Psoas muscle (tissue), 8 donors: ENCODE results near the gene TOM1L2. TPM values are rescaled to one million over a fixed set of nuclear protein-coding genes. Genes with fewer than 3 reads are reported as not detected.

Source experiments
- ATAC-seq, 4 donors: fragments of 200-7000 bp; cut with Tn5 transposase; one replicate each; pipeline ENCODE4 v1.9.1; 2020; ENCODE audit warnings: moderate library complexity in 3 of 4, mild to moderate bottlenecking in 2 of 4
- DNase-seq, 2 donors: peaks; one replicate each; pipeline ENCODE4 v3.0.0-alpha.2; 2020
- H3K27ac ChIP-seq: fragments of 200-600 bp; one replicate; pipeline ENCODE4 v1.8.0; 2022
- H3K27me3 ChIP-seq, 3 donors: fragments of 200-600 bp in 1 of 3; one replicate each; pipeline versions ENCODE4 v1.6.1 to v1.8.0; 2013 to 2022; ENCODE audit warnings: low read length in 2 of 3, mild to moderate bottlenecking in 2 of 3, moderate library complexity in 1 of 3; ENCODE audit not compliant: insufficient read depth in 3 of 3
- H3K36me3 ChIP-seq, 2 donors: fragments of 200-600 bp in 1 of 2; one replicate each; pipeline versions ENCODE4 v1.6.1 to v1.8.0; 2013 to 2022; ENCODE audit warnings: low read depth in 1 of 2, mild to moderate bottlenecking in 1 of 2, moderate library complexity in 1 of 2; ENCODE audit not compliant: insufficient read depth in 1 of 2
- H3K4me1 ChIP-seq: fragments of 200-600 bp; one replicate; pipeline ENCODE4 v1.8.0; 2022
- H3K4me3 ChIP-seq: fragments of 200-600 bp; one replicate; pipeline ENCODE4 v1.8.0; 2022; ENCODE audit warnings: mild to moderate bottlenecking
- H3K9me3 ChIP-seq: fragments of 200-600 bp; one replicate; pipeline ENCODE4 v1.8.0; 2022
- WGBS, 3 donors: extraction: QIAGEN DNeasy Blood & Tissue Kit; methylation state at CpG; one replicate each; pipeline versions ENCODE4 v1.1.6 to v1.1.7; 2013; 5-methylcytosine and 5-hydroxymethylcytosine counted together
- intact Hi-C, 2 donors: fragments of 100-400 bp; cut with DNase I; formaldehyde crosslinking; loops; one replicate each; pipeline versions ENCODE4 v1.11.0 to v1.14.2; 2022
- polyA plus RNA-seq, 3 donors: library from polyadenylated mRNA; stranded (reverse); fragments of 200-250 nt; gene quantifications; one replicate each; pipeline ENCODE4 v1.2.3, GENCODE V29; 2013
- total RNA-seq, 4 donors: library from RNA; stranded (reverse); fragmentation: NEBNext Ultra II Directional in 2 of 4; extraction: Animal tissue kit (Norgen Biotek cat#: 25700) in 2 of 4; gene quantifications; one replicate each; pipeline versions ENCODE4 v1.2.1 to v1.2.4, GENCODE V29; 2021 to 2023
- TF ChIP-seq, protein P1 (sequence below): fragments of 200-600 bp; IDR thresholded peaks from one replicate; pipeline ENCODE4 v1.8.0; 2022; ENCODE audit warnings: antibody characterized with exemption
- donor health status: healthy with polysubstance abuse.
- donor health status: DM: no; HTN: no; CAD: no; lungs with moderate emphysema.
- donor health status: Bipolar disorder and iron deficiency.
- donor health status: healthy.
- donor health status: DM: yes; HTN: yes; CAD: no.
- donor health status: DM: no; HTN: no; CAD: no.
- donor health status: DM: no; HTN: no; CAD: no.
- donor health status: DM: yes; HTN: yes; CAD: no.

Gene TOM1L2
- total and polyA plus RNA-seq, 7 donors: 13.3 to 89.8 (median 72.0) TPM

DNA sequence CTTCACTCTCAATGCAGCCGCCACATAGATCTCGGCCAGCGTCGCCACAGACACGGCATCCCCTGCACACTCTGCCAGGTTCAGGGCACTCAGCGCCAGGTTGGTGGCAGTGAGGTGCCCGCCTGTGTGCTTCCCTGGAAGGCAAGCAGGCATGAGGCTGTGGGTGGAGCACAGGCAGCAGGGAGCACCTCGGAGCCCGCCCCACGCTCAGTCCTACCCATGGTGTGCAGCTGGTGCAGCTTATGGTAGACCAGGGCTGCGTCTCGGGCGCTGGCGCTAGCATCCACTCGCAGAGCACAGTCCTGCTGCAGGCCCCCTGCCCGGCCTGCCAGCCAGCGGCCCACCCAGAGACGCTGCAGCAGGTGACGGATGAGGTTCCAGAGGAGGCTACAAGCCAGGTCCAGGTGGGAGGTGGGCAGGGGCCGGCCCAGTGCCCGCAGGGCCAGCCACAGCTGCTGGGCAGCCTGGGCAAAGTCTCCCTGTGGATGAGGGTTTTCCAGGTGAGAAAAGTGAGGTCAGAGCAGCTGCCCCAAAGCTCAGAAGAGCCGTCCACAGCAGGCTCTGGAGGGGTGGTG is 155.9 kb downstream of the TOM1L2 start:
- peaks cover 3 to 80% of the 10 kb centered on the region in 2 donors for H3K36me3 ChIP-seq
- no peaks in the 10 kb centered on the region for H3K27me3 ChIP-seq
- H3K4me3 ChIP-seq: no peak overlapping the region
- TF ChIP-seq, protein P1, sequence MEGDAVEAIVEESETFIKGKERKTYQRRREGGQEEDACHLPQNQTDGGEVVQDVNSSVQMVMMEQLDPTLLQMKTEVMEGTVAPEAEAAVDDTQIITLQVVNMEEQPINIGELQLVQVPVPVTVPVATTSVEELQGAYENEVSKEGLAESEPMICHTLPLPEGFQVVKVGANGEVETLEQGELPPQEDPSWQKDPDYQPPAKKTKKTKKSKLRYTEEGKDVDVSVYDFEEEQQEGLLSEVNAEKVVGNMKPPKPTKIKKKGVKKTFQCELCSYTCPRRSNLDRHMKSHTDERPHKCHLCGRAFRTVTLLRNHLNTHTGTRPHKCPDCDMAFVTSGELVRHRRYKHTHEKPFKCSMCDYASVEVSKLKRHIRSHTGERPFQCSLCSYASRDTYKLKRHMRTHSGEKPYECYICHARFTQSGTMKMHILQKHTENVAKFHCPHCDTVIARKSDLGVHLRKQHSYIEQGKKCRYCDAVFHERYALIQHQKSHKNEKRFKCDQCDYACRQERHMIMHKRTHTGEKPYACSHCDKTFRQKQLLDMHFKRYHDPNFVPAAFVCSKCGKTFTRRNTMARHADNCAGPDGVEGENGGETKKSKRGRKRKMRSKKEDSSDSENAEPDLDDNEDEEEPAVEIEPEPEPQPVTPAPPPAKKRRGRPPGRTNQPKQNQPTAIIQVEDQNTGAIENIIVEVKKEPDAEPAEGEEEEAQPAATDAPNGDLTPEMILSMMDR: no peak
- no peaks in the 10 kb centered on the region for H3K9me3 ChIP-seq
- peaks cover 65% of the 10 kb centered on the region for H3K4me1 ChIP-seq
- WGBS, 3 donors: 69 to 85% (median 69%) methylated on average over 22 of the region's 22 CpGs
- no peak for ATAC-seq
- H3K27ac ChIP-seq: peak overlapping the region; percentile 23
- intact Hi-C loops: loop anchor here in 1 of 2 donors (10.0 kb wide), 1 partner anchor 218 kb away; the partner anchor contains the start of genes ATPAF2 and GID4
- no peak for DNase-seq

DNA sequence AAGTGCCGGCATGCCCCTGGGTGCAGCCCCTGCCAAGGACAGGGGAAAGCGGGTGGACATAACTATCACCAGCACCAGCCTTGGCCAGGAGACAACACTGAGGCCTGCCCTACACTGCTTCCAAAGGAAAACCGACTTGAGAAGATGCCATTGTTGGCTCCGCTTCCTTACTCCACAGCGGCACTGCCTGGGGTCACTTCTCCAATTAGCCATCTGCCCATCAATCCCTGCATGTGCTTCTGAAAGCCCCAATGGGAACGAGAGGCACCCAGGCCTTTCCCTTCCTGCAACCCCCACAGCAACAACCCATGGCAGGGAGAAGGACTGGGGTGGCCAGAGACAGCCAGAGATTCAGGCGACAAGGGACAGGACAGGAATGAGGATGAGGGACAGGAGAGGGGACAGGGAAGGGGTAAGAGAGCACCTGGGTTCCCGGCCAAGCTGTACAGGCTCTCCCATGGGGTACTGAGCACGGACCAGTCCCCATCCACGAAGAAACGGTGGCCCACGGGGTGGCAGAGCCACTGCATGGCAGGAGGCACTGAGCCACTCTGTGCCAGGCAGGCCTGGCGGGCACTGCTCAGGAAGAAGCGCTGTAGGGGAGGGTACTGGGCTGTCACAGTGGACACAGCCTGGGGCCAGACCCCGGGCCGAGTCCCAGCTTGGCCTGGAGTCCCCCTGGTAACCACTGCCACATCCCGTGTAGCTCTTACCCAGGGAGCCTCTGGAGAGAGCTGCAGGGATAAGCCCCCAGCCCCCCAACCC is 156.6 kb downstream of the TOM1L2 start:
- Histone ChIP-seq H3K36me3 (peaks cover 3 to 86% of the 10 kb centered on the region in 2 donors), H3K27me3 (no peaks in the 10 kb centered on the region), H3K9me3 (no peaks in the 10 kb centered on the region), H3K4me3 (no peak overlapping the region), H3K4me1 (peaks cover 60% of the 10 kb centered on the region), H3K27ac (peak overlapping the region; percentile 76)
- DNase-seq (no peak), ATAC-seq (peak in 3 of 4 donors; percentile 18 to 47 (median 19))
- intact Hi-C loops: loop anchor here in 1 of 2 donors (10.0 kb wide), 1 partner anchor 219 kb away; the partner anchor contains the start of genes ATPAF2 and GID4
- 27 to 53% (median 29%) methylated on average over 16 to 17 of the region's 17 CpGs for whole genome bisulfite sequencing, 3 donors
- TF ChIP-seq, protein P1: no peak

DNA sequence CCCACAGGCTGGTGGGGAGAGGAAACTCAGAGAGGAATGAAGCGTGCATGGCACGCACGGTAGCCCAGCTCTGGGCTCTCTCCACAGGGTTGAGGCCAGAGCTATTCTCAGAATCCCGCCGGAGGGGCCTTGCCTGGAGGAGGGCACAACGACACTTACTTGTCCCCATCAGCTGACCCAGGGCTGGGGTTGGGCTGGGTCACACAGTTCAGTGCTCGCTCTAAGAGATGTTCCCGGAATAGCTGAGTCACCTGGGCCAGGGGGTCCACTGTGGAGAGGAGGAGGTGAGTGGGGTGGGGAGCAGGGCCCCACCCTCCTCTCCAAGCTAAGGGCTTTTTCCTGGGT is 157.2 kb downstream of the TOM1L2 start:
- ATAC-seq (peak in 3 of 4 donors; percentile 58 to 79 (median 77)), DNase-seq (peak in 1 of 2 donors; percentile 79)
- Histone ChIP-seq H3K4me1 (peaks cover 55% of the 10 kb centered on the region), H3K27me3 (no peaks in the 10 kb centered on the region), H3K27ac (peak overlapping the region; percentile 76), H3K9me3 (no peaks in the 10 kb centered on the region), H3K4me3 (no peak overlapping the region), H3K36me3 (peaks cover 3 to 84% of the 10 kb centered on the region in 2 donors)
- WGBS, 3 donors: 27 to 36% (median 35%) methylated on average over 8 of the region's 8 CpGs
- intact Hi-C loops: loop anchor here in 1 of 2 donors (10.0 kb wide), 1 partner anchor 220 kb away; the partner anchor contains the start of genes ATPAF2 and GID4
- TF ChIP-seq, protein P1: no peak

DNA sequence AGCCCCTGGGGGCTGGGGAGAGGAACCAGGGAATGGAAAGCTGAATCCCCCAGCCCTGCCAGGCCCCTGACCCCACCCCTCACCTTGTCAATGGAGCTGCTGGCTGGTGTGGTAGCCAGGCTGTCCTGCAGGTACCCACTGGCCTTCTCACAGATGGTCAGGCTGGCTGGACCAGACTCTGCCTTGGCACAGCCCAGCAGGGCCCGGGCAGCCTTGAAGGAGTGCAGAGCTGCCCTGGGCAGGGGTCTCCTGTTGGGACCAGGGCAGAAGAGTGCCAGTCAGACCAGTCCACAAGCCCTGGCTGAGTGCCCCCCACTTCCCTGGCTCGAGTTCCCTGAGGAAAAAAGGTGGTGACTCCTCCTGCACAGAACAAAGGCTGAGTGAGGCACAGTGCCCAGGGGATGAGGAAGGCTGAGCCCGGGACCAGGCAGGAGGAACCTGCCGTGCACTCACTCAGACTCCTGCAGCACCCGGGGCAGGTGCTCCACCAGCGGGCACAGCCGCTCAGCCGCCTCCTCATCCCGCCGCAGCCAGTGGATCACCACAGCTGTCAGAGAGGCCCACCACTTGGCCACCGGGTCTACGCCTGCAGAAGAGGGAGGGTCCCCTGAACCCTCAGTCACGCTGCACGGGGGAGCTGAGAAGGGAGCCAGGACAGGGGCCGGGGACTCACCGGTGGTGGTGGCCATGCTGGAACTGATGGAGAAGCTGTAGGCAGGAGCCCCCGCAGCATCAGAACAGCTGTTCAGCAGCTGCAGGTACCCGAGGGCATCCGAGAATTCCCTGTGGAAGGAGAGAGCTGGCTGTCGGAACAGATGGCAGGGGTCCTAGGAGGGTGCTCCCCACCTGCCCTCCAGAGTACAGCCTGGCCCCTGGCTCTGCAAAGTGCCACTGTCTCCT is 157.8 kb downstream of the TOM1L2 start:
- ATAC-seq (no peak), DNase-seq (peak in 1 of 2 donors; percentile 11)
- intact Hi-C loops: loop anchor here (5.0 to 10.0 kb wide), 3 partner anchors 103 to 220 kb away; partner anchors contain the start of genes ATPAF2 (in 1 of the 2) and GID4 (in 1 of the 2)
- Histone ChIP-seq H3K27me3 (no peaks in the 10 kb centered on the region), H3K27ac (peak overlapping the region; percentile 76), H3K9me3 (no peaks in the 10 kb centered on the region), H3K4me3 (no peak overlapping the region), H3K4me1 (peaks cover 48% of the 10 kb centered on the region), H3K36me3 (peaks cover 3 to 78% of the 10 kb centered on the region in 2 donors)
- 46 to 52% (median 49%) methylated on average over 13 to 20 of the region's 20 CpGs for WGBS, 3 donors
- TF ChIP-seq, protein P1: no peak
